ENCODE results near the gene ZSWIM4.

DNA sequence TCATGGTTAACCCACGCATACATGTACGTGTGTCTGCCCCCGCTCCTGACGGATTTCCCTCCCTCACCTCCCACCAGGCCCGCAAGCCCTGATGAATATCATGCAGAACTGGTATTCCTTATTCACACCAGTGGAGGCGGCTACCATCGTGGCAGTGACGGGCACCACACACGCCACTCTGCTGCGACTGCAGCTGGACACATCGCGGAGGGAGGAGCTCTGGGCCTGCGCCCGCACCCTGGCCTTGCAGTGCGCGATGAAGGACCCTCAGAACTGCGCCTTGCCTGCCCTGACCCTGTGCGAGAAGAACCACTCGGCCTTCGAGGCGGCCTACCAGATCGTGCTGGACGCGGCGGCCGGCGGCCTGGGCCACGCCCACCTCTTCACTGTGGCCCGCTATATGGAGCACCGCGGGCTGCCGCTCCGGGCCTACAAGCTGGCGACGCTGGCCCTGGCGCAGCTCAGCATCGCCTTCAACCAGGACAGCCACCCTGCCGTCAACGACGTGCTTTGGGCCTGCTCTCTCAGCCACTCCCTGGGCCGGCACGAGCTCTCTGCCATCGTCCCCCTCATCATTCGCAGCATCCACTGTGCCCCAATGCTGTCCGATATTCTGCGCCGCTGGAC, 35.0 kb downstream of the ZSWIM4 start:
- TF ChIP-seq EZH2 (IDR thresholded peaks at IDR 0.05; ENCODE audit: low read depth, unreplicated experiment), result no peak
- no peak for TF ChIP-seq CTCF (conservative IDR thresholded peaks at IDR 0.05; ENCODE audit: low read depth in 2 of 2)
- no peak for TF ChIP-seq JUNB (IDR thresholded peaks at IDR 0.05; ENCODE audit: unreplicated experiment)
- TF ChIP-seq REST (IDR thresholded peaks at IDR 0.05; ENCODE audit: unreplicated experiment), result no peak
- TF ChIP-seq POLR2AphosphoS5 (IDR thresholded peaks at IDR 0.05; ENCODE audit: low read depth), result no peak
- no peak for TF ChIP-seq ZNF331 (CRISPR knock-in tag; IDR thresholded peaks at IDR 0.05; ENCODE audit: low read depth)
- TF ChIP-seq CREB1 (CRISPR knock-in tag; IDR thresholded peaks at IDR 0.05; ENCODE audit: low read depth), result no peak

Measured in GM23338 (cell line).